Stimulated activated CD8-positive, alpha-beta memory T cell treated with anti-CD3 and anti-CD28 coated beads, Interleukin-4, amount 100 ng/mL, for 4 hours (primary cell): Measurements from ENCODE around the gene C4BPB.

ENCODE experiments used
- DNase-seq, 2 donors: peaks; one replicate each; pipeline ENCODE4 v3.0.0-alpha.2; 2020; ENCODE audit warnings: low read depth in 2 of 2, low spot score in 1 of 2

The C4BPB gene

DNA sequence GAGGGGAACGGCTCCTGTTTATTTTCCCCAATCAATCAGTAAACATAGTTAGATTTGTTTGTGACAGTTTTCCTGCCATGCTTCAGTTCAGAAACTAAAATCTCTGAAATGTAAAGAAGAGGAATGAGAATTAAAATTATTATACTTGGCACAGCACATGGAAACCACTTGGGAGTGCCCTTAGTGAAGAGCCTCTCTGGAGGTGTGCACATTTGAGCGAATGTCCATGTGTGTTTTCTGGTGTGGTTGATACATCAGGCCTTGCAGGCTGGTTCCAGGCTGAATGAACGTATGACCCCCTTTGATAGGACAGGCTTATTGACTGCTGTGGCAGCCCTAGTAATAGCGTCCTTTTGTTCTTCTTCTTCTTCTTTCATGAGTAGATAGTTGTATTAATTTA, 42.5 kb downstream of the C4BPB start:
- no peak for DNase-seq

DNA sequence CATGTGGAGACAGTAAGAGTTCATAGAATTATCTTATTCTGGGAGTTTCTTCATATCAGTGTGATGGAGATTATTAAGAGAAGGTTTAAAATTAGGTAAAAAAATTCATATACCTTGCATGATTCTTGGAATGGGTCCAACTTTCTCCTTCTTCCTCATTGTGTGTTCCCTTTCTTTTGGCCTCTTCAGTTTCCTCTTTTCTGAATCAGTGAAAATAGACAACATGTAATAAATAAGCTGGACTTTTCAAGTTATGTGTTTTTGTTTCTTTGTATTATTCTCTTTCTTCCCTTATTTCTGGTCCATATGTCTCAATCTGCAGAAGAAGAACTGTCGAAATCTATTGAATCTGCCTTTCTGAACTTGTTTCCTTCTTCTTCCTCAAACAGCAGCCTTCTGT, 45.9 kb downstream of the C4BPB start:
- DNase-seq, result no peak

DNA sequence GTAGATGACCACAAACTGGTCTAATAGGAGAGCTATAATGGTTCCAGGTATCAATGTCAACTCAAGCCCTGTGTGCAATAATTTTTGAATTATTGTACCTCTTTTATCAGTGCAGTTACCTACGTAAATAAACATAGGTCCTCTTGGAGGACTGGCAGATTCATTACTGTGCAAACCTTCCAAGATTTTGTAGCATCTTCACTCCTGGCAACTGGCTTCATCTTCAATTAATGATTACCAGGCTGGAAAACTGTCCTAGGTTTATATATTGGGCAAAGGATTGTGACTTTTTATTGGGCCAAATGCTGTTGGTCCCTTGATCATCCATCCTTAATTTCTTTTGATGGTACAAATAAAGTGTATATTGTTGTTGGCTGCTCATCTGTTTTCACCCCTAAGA, 51.0 kb downstream of the C4BPB start:
- no peak for DNase-seq

DNA sequence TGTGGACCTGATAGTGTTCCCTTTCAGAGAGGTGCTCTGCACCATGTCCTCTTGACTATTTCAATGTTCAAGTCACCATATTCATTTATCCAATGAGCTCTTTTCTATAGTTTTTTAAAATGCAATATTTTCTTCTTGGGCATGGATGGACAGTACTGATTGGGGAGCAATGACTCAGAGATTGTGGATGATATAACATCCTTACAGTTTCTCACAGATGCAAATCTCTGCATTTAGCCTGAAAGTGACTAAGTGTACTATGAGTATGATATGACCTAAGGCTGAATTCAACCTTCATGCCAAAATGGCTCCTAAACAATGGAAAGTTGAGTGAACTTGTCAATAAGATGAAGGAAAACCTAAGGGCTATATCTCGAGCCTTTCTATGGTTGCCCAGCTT, 51.9 kb downstream of the C4BPB start:
- no peak for DNase-seq

DNA sequence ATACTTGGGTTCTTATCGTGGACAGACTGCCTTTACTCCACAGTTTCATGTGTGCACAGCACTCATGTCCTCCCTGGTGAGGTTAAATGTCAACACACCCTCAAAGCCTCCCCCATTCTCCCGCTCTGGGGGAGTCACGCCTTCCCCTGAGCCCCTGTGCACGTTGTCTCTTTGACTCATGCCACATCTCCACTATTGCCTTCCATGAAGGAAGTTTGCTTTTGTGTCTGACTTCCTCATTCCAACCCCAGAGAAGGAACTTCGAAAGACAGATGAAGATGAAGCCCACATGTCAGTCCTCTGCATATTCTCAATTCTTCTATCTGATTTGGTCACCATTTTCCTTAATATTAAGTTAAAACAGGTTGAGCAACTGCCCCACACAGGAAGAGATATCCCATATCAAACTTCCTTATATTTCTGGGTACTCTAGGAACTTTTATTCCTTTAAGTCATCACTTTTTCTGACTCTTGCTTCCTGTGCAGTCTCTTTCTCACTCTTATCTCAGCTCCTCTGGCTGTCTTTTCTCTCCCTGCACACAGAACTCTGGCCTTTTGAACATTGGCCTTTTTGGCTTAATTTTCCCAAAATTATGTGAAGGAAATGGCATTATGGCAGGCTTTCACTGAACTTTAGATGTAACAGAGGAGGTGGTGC, 56.9 kb downstream of the C4BPB start:
- DNase-seq, result no peak
